ENCODE measurements around the gene SLIT3.

The SLIT3 gene

GRCh38 chr5:168951356-168951755 is 349.6 kb downstream of the SLIT3 start:
- Histone ChIP-seq H3K4me3 (ENCODE audit: low read depth, low read length) (no peak overlapping the region), H3K4me1 (no peaks in the 10 kb centered on the region), H3K9me3 (ENCODE audit: control insufficient read depth, low read length) (no peaks in the 10 kb centered on the region), H3K4me2 (ENCODE audit: low read length) (no peak overlapping the region), H3K9ac (no peak overlapping the region), H3K27ac (no peak overlapping the region), H3K27me3 (ENCODE audit: control insufficient read depth, insufficient read depth, low read length) (no peaks in the 10 kb centered on the region), H3K79me2 (peaks cover 47% of the 10 kb centered on the region), H3K36me3 (ENCODE audit: control insufficient read depth, insufficient read depth, low read length) (no peaks in the 10 kb centered on the region), H2AFZ (no peak overlapping the region)
- no peak for TF ChIP-seq CTCF (IDR thresholded peaks at IDR 0.05)

GRCh38 chr5:168950241-168950951 is 350.5 kb downstream of the SLIT3 start:
- Histone ChIP-seq H3K4me3 (ENCODE audit: low read depth, low read length) (no peak overlapping the region), H3K4me2 (ENCODE audit: low read length) (no peak overlapping the region), H2AFZ (no peak overlapping the region), H3K9ac (no peak overlapping the region), H3K36me3 (ENCODE audit: control insufficient read depth, insufficient read depth, low read length) (no peaks in the 10 kb centered on the region), H3K79me2 (peaks cover 44% of the 10 kb centered on the region), H3K9me3 (ENCODE audit: control insufficient read depth, low read length) (no peaks in the 10 kb centered on the region), H3K4me1 (no peaks in the 10 kb centered on the region), H3K27ac (no peak overlapping the region), H3K27me3 (ENCODE audit: control insufficient read depth, insufficient read depth, low read length) (no peaks in the 10 kb centered on the region)
- TF ChIP-seq CTCF (IDR thresholded peaks at IDR 0.05), result no peak

GRCh38 chr5:168948746-168949145 is 352.2 kb downstream of the SLIT3 start:
- Histone ChIP-seq H3K4me1 (no peaks in the 10 kb centered on the region), H3K36me3 (ENCODE audit: control insufficient read depth, insufficient read depth, low read length) (no peaks in the 10 kb centered on the region), H3K4me3 (ENCODE audit: low read depth, low read length) (no peak overlapping the region), H2AFZ (no peak overlapping the region), H3K79me2 (peaks cover 45% of the 10 kb centered on the region), H3K4me2 (ENCODE audit: low read length) (no peak overlapping the region), H3K9ac (no peak overlapping the region), H3K27me3 (ENCODE audit: control insufficient read depth, insufficient read depth, low read length) (no peaks in the 10 kb centered on the region), H3K9me3 (ENCODE audit: control insufficient read depth, low read length) (no peaks in the 10 kb centered on the region), H3K27ac (no peak overlapping the region)
- TF ChIP-seq CTCF (IDR thresholded peaks at IDR 0.05), result no peak

GRCh38 chr5:168947212-168947868 is 353.6 kb downstream of the SLIT3 start:
- peaks cover 4% of the 10 kb centered on the region for H3K4me1 ChIP-seq
- H2AFZ ChIP-seq, result no peak overlapping the region
- H3K27ac ChIP-seq, result no peak overlapping the region
- no peaks in the 10 kb centered on the region for H3K36me3 ChIP-seq (ENCODE audit: control insufficient read depth, insufficient read depth, low read length)
- no peak overlapping the region for H3K9ac ChIP-seq
- H3K4me3 ChIP-seq (ENCODE audit: low read depth, low read length), result no peak overlapping the region
- H3K27me3 ChIP-seq (ENCODE audit: control insufficient read depth, insufficient read depth, low read length), result no peaks in the 10 kb centered on the region
- peak; percentile 67 for TF ChIP-seq CTCF (IDR thresholded peaks at IDR 0.05)
- H3K4me2 ChIP-seq (ENCODE audit: low read length), result no peak overlapping the region
- no peaks in the 10 kb centered on the region for H3K9me3 ChIP-seq (ENCODE audit: control insufficient read depth, low read length)
- H3K79me2 ChIP-seq, result peaks cover 45% of the 10 kb centered on the region
